Suprapubic skin (tissue), 4 donors: ENCODE data around the gene ZSWIM4.

Source experiments
- POLR2A ChIP-seq, 2 donors: fragments of 450-650 bp; IDR thresholded peaks; one replicate each; pipeline ENCODE4 v1.6.1; 2017; ENCODE audit warnings: antibody characterized with exemption in 2 of 2, mild to moderate bottlenecking in 2 of 2, moderate library complexity in 2 of 2
- POLR2AphosphoS5 ChIP-seq, 3 donors: sonication (generic); formaldehyde crosslinking; IDR thresholded peaks; one replicate each; pipeline ENCODE4 v1.6.1; 2017; ENCODE audit warnings: antibody characterized with exemption in 3 of 3
- TF ChIP-seq, protein P1 (sequence below), 2 donors: fragments of 200-600 bp in 1 of 2; fragments of 450-650 bp in 1 of 2; sonication (generic) in 1 of 2; IDR thresholded peaks; one replicate each; pipeline ENCODE4 v1.5.1; 2016 to 2019; ENCODE audit warnings: antibody characterized with exemption in 2 of 2, mild to moderate bottlenecking in 1 of 2, moderate library complexity in 1 of 2

GRCh38 chr19:13764101-13764807 lies 31.0 kb upstream of the ZSWIM4 start, which contains the start of gene MRI1:
- TF ChIP-seq POLR2AphosphoS5 (IDR thresholded peaks at IDR 0.05) (no peak), POLR2A (IDR thresholded peaks at IDR 0.05) (no peak)
- TF ChIP-seq, protein P1, sequence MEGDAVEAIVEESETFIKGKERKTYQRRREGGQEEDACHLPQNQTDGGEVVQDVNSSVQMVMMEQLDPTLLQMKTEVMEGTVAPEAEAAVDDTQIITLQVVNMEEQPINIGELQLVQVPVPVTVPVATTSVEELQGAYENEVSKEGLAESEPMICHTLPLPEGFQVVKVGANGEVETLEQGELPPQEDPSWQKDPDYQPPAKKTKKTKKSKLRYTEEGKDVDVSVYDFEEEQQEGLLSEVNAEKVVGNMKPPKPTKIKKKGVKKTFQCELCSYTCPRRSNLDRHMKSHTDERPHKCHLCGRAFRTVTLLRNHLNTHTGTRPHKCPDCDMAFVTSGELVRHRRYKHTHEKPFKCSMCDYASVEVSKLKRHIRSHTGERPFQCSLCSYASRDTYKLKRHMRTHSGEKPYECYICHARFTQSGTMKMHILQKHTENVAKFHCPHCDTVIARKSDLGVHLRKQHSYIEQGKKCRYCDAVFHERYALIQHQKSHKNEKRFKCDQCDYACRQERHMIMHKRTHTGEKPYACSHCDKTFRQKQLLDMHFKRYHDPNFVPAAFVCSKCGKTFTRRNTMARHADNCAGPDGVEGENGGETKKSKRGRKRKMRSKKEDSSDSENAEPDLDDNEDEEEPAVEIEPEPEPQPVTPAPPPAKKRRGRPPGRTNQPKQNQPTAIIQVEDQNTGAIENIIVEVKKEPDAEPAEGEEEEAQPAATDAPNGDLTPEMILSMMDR (IDR thresholded peaks at IDR 0.05) = no peak
